A549 (cell line): ENCODE data around the gene ZNF750.

Experiments
- CBX2 ChIP-seq: fragments of 200-600 bp; sonication (generic); IDR thresholded peaks from 2 replicates; pipeline ENCODE4 v1.6.1; 2016; ENCODE audit warnings: low read depth, mild to moderate bottlenecking, borderline replicate concordance
- CHD2 ChIP-seq: fragments of 150-350 bp; IDR thresholded peaks from 2 replicates; pipeline ENCODE4 v1.6.1; 2014; ENCODE audit warnings: low read length; ENCODE audit not compliant: partially characterized antibody
- EHF ChIP-seq: fragments of 250-450 bp; sonication (Bioruptor Pico); IDR thresholded peaks from 2 replicates; pipeline ENCODE4 v1.5.0; 2020; ENCODE audit warnings: mild to moderate bottlenecking
- EP300 ChIP-seq, 2 experiments: fragments of >200 bp; sonication (Bioruptor Twin); formaldehyde crosslinking; IDR thresholded peaks; 2 replicates in 1 of 2; 3 replicates in 1 of 2; pipeline ENCODE4 v1.6.1; 2016 to 2017
- FOSL2 ChIP-seq, 2 experiments: fragments of 450-650 bp in 1 of 2; fragments of >200 bp in 1 of 2; sonication (Bioruptor Twin) in 1 of 2; formaldehyde crosslinking; IDR thresholded peaks; 2 replicates each; pipeline versions ENCODE4 v1.5.0 to v1.6.1; 2016 to 2020; ENCODE audit warnings: mild to moderate bottlenecking in 1 of 2, moderate library complexity in 1 of 2
- HOXA7 ChIP-seq: fragments of 250-450 bp; sonication (Bioruptor Pico); IDR thresholded peaks from 2 replicates; pipeline ENCODE4 v1.5.0; 2020; ENCODE audit warnings: mild to moderate bottlenecking, moderate library complexity
- KDM1A ChIP-seq: fragments of 200-600 bp; sonication (generic); IDR thresholded peaks from 2 replicates; pipeline ENCODE4 v1.6.1; 2016; ENCODE audit warnings: low read depth, mild to moderate bottlenecking
- POLR2A ChIP-seq: IDR thresholded peaks from 2 replicates; pipeline ENCODE4 v1.6.1; 2012; ENCODE audit warnings: mild to moderate bottlenecking, low read length
- RFX5 ChIP-seq: fragments of 450-650 bp; IDR thresholded peaks from 2 replicates; pipeline ENCODE4 v1.7.1; 2014; ENCODE audit warnings: antibody characterized with exemption, mild to moderate bottlenecking, moderate library complexity
- SMC3 ChIP-seq: fragments of >200 bp; sonication (Bioruptor Twin); formaldehyde crosslinking; IDR thresholded peaks from 3 replicates; pipeline ENCODE4 v1.6.1; 2018; ENCODE audit warnings: inconsistent platforms
- TF ChIP-seq, protein P1 (sequence below): fragments of 250-450 bp; sonication (Bioruptor Pico); IDR thresholded peaks from 2 replicates; pipeline ENCODE4 v1.5.0; 2021; ENCODE audit warnings: mild to moderate bottlenecking, moderate library complexity, borderline replicate concordance
- TF ChIP-seq, protein P2 (sequence below): fragments of >200 bp; sonication (Bioruptor Twin); formaldehyde crosslinking; IDR thresholded peaks from 3 replicates; pipeline ENCODE4 v1.5.1; 2016

- TF ChIP-seq, protein P1, sequence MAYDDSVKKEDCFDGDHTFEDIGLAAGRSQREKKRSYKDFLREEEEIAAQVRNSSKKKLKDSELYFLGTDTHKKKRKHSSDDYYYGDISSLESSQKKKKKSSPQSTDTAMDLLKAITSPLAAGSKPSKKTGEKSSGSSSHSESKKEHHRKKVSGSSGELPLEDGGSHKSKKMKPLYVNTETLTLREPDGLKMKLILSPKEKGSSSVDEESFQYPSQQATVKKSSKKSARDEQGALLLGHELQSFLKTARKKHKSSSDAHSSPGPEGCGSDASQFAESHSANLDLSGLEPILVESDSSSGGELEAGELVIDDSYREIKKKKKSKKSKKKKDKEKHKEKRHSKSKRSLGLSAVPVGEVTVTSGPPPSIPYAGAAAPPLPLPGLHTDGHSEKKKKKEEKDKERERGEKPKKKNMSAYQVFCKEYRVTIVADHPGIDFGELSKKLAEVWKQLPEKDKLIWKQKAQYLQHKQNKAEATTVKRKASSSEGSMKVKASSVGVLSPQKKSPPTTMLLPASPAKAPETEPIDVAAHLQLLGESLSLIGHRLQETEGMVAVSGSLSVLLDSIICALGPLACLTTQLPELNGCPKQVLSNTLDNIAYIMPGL: no peak
- TF ChIP-seq, protein P2, sequence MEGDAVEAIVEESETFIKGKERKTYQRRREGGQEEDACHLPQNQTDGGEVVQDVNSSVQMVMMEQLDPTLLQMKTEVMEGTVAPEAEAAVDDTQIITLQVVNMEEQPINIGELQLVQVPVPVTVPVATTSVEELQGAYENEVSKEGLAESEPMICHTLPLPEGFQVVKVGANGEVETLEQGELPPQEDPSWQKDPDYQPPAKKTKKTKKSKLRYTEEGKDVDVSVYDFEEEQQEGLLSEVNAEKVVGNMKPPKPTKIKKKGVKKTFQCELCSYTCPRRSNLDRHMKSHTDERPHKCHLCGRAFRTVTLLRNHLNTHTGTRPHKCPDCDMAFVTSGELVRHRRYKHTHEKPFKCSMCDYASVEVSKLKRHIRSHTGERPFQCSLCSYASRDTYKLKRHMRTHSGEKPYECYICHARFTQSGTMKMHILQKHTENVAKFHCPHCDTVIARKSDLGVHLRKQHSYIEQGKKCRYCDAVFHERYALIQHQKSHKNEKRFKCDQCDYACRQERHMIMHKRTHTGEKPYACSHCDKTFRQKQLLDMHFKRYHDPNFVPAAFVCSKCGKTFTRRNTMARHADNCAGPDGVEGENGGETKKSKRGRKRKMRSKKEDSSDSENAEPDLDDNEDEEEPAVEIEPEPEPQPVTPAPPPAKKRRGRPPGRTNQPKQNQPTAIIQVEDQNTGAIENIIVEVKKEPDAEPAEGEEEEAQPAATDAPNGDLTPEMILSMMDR: no peak
- TF ChIP-seq HOXA7 (CRISPR knock-in tag) (no peak), CBX2 (no peak), RFX5 (no peak), CHD2 (no peak), KDM1A (no peak), SMC3 (no peak), EP300 (IDR thresholded peaks at IDR 0.05) (no peak), EHF (CRISPR knock-in tag) (no peak), FOSL2 (IDR thresholded peaks at IDR 0.05) (no peak), FOSL2 (CRISPR knock-in tag; IDR thresholded peaks at IDR 0.05) (0 out of 2 replicates have a peak, but pooled peaks have one; percentile 9), POLR2A (no peak)
Measured at GRCh38 chr17:82804442-82805191, 35.2 kb downstream of the ZNF750 start.
